Hepatic stellate cell (primary cell): ENCODE measurements around the gene XPNPEP3.
A peak's percentile ranks its signal among the peaks of the same experiment; 100 is the strongest.
"Not testable (repeated sequence)": the region's sequence is repeated elsewhere in the genome, so short reads cannot be mapped to it uniquely, and the experiment has no call there.

ENCODE experiments used
- DNase-seq: peaks from one replicate; pipeline ENCODE4 v3.0.0; 2011; ENCODE audit warnings: low spot score

The XPNPEP3 gene

DNA sequence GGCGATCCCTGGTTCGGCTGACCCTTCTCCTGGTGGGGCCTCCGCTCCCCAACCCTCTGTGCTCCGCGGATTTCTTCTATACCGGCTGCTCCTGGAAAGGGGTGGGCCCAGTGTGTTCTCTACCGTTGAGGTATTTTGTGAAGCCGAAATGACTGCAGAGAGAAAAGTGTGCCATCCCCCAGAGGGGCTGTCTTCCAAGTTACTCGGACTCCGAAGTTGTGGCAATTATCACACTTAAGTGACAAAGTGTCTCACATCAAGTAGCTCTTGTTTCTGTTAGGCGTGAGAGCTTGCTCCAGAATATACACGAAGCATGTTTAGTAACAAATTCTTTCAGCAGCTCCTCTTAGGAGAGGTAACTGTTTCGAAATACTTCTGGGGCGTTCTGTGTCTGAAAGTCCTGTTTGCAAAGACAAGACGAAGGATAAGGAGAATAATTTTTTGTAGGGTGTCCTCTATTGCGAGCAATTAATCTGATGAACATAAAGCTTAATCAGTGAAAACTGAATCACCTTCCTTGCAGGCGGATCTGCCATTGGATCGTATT, 434 bp downstream of the XPNPEP3 start:
- no peak for DNase-seq

DNA sequence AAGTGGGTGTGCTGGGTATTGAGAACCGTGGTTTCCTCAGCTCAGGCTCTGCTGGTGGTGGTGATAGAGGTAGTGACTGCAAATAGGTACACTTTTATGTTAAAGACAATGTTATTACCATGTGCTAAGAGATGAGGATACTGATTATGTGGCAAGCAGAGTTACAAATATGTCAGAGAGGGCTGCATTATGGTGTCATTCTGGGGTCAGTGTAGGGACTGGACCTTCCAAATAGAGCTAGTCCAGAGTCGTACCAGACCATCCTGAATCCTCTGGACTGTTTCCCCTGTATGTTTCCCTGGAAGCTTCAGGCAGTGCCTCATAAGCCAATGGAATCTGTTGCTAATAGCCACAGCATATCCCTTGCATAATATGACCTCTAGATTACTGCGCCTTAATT, 5.1 kb downstream of the XPNPEP3 start, which contains the start of gene DNAJB7:
TSS of gene DNAJB7 (minus strand) at position 101 of the 400 bp plus-strand sequence. CDS start 119 bp downstream, outside the sequence.
- no peak for DNase-seq

DNA sequence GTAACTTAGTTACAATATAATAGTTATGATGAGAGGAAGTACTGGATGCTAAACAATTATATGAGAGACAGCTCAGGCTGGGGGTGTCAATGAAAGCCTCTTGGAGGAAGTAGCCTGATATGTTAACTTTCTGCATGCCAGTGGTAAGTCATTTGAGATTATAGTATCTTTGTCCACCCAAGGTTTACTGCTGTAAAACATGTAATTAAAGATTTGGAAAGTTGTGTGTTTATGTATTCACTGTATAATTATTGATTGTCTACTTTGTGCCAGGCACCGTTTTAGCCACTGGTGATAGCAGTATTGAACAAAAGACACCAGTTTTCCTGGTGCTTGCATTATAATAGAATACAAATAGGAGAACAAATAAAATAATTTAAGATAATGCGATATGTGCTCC, 5.6 kb downstream of the XPNPEP3 start:
- no peak for DNase-seq

DNA sequence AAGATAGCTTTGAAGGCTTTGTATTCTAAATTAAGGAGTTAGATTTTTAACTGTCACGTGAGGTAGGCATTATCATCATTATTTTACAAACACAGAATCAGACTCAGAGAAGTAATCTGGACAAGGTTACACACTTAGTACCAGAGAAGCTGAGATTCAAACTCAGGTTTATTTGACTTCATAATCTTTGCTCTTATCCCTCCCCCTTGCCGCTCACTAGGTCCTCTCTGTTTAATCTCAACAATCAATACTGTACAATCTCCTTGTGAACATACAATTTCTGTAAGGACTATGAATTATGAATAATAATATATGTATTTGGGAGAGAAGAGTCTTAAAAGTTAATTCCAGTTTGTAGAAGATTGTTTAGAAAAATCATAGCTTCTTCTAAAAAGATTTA, 10.2 kb downstream of the XPNPEP3 start:
- DNase-seq, result no peak

DNA sequence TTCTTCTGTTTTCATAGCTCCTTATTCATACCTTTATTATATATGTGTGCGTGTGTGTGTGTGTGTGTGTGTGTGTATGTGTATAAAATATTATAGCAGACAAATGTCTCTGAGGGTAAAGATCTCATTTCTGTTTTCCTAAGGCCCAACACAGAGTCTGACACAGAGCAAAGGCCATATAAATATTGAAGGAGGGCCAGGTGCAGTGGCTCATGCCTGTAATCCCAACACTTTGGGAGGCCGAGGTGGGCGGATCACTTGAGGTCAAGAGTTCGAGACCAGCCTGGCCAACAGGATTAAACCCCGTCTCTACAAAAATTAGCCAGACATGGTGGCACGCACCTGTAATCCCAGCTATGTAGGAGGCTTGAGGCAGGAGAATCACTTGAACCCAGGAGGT, 11.4 kb downstream of the XPNPEP3 start:
- not testable (repeated sequence) for DNase-seq

DNA sequence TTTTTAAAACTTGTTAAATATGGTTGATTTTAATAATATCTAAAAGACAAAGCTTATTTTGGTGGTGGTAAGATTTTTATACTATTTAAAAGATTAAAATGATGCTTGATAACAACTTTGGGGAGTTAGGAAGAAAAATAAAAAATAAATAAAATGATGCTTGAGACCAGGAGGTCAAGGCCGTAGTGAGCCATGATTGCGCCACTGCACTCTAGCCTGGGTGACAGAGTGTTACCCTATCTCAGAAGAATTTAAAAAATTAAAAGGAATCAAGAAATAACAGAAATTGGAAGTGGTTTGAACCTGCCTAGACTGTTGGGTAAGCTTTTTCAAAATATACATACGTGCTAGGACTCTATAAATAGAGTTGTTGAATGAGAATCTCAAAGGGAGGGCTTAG, 17.1 kb downstream of the XPNPEP3 start:
- no peak for DNase-seq

DNA sequence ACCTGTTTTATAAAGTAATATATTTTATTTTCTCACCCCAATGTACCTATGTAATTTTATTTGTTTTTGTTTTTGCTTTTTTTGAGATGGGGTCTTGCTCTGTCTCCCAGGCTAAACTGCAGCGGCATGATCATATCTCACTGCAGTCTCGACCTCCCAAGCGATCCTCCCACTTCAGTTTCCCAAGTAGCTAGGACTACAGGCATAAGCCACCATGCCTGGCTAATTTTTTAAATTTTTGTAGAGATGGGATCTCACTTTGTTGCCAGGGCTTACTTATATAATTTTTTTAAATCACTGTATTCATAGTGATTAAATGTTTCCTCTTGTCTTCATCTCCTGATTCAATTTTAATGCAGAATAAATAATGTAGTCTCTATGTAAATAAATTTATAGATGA, 18.2 kb downstream of the XPNPEP3 start:
- DNase-seq, result no peak

DNA sequence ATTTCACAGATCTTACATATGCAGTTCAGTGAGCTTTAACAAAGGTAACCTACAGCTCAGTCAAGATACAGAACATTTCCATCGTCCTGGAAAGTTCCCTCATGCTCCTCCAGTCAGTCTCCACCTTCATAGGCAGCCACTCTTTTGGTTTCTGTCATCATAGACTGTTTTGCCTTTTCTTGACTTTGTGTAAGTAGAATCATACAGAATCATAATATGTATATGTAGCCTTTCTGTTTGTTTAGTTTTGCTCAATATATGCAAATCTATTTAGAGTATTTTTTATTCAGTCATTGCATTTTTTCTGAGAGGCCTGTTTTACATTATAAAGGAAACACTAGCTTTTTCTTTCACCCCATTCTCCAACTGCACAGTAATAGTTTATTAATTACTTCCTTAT, 20.0 kb downstream of the XPNPEP3 start:
- DNase-seq, result no peak

DNA sequence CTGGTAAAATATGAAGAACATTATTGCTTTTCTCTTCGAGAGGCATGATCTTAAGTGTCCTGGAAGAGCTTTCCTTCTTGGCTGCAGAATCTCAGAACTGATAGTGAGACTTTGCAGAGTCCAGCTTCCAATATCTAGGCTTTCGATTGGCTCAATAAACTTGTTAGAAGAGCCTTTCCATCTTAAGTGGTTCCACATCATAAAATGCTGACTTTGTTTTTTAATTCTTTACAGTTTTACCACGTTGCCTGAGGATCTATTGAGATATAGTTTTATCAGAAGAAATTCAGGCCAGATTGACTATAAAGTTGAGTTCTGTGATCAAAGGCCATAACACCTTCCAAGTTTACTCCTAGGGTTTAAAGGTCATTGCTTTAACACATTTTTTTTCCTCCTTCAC, 20.5 kb downstream of the XPNPEP3 start:
- DNase-seq, result no peak

DNA sequence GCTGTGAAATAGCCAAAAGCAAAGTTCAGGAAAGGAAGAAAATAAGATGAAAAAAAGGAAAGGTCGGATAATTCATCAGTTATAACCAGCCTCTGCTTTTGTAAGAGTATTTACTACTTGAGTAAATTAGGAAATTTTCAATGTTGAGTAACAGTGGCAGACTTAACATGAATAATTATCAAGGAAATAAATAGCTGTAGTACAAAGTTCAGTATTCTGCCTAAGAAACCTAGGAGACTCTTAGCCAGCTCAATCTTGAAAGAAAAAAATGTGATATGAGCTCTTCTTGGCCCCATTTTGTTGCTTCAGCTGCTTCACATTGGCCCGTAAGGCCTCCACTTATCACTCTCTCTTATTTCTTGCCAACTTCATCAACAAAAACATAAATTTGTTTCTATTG, 22.0 kb downstream of the XPNPEP3 start:
- DNase-seq, result no peak

DNA sequence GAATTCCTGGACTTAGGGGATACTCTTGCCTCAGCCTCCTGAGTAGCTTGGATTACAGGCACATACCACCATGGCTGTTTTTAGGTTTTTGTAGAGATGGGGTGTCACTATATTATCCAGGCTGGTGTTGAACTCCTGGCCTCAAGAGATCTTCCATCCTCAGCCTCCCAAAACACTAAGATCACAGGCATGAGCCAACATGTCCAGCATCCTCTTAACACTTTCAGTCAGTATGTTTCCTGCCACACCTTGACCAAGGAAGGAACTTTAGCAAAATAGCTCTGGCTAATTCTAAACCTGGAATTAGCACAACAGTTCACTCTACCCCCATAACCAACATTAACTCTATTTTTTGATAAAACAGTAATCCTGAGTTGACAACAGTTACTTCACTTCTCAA, 32.2 kb downstream of the XPNPEP3 start:
- no peak for DNase-seq

DNA sequence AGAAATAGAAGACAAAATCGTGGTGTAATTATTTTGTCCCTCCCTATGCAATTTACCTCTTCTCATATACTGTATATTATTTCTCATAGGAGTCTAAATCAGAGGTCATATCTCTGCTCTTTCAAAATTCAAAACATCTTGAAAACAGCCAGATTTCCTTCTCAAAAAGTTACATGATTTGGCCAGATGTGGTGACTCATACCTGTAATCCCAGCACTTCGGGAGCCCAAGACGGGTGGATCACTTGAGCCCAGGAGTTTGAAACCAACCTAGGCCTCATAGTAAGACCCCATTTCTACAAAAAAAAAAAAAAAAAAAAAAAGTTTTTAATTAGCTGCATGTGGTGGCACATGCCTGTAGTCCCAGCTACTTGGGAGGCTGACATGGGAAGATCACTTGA, 33.9 kb downstream of the XPNPEP3 start:
- DNase-seq, result no peak

DNA sequence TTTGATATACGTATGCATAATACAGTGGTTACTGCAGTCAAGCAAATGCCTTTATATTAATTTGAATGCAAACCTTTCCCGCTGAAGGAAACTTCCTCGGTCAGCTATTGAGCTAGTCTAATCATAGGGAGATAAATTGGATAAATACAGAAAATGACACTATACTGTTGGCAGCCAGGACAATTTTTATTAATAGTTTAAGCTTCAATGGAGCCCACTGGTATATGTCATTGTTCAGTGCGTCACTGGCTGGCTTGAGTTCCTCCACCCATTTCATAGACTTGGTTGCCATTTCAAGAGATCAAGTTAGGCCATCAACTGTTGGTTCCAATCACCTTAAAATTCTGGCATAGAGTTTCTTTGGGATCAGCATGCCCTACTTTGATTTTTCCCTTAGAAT, 37.5 kb downstream of the XPNPEP3 start:
- no peak for DNase-seq

DNA sequence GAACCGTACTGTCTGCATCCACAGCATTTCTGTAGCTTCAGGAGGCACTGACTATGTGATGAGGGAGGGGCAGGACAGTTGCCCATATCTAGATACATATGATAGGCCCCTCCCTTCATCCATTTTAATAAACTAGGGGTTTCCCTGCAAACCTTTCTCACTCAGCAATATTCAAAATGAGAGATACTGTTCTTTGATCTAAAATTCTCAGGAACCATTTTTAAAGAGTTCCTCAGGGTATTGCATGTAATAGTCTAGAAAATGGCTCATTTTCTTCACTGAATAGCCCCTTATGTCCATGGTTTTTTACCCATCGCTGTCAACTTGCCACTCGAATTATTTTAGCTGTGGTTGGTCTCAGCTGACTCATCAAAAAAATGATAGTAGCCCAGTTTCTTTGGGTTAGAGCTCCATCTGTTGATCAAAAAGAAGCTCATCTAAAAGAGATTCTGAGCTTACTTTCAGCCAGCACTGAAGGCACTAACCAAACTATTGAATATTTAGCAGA, 42.0 kb downstream of the XPNPEP3 start:
- peak; percentile 57 for DNase-seq

DNA sequence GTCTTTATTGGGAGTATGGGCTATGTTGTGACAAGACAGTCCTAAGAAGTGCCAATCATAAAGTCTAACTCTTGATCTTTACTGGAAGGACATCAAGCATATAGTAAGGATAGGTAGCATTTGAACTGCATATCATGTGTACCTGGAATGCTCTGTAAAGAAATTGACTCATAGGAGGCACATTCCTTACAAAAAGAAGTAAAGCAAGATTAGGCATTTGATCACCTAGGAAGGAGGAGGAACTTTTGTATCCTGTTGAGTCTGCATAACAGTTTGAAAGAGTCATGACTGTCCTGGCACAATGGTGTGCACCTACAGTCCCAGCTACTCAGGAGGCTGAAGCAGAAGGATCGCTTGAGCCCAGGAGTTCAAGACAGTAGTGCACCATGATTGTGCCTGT, 47.2 kb downstream of the XPNPEP3 start:
- DNase-seq, result no peak

DNA sequence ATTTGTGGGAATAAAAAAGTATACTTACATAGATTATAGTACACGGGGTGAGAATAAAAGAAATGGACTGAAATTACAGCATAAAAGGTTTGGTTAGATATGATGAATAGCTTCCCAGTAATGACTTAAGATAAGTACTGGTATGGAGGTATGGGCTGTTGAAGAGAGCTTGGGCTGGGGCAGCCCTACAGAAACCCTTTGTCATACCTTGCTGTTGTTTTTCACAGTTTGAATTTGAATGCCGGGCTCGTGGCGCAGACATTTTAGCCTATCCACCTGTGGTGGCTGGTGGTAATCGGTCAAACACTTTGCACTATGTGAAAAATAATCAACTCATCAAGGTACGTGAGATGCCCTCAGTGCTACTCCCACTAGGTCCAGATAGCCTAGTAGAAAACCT, 51.9 kb downstream of the XPNPEP3 start:
- DNase-seq, result no peak

DNA sequence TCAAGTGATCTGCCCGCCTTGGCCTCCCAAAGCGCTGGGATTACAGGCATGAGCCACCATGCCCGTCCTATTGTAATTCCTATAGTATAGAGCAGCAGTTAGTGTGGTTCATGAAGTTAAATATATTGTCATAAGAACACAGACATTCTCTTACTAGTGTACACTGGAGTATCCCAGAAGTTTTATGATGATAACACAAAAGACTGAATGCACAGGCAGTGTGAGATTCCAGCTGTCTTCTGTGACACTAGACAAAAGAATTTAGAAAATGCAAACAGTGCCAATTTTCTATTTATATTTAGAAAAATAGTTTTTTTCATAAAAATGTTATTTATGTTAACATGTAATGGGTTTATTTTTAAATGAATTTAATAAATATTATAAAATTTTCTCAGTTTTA, 54.8 kb downstream of the XPNPEP3 start:
- peak; percentile 42 for DNase-seq

DNA sequence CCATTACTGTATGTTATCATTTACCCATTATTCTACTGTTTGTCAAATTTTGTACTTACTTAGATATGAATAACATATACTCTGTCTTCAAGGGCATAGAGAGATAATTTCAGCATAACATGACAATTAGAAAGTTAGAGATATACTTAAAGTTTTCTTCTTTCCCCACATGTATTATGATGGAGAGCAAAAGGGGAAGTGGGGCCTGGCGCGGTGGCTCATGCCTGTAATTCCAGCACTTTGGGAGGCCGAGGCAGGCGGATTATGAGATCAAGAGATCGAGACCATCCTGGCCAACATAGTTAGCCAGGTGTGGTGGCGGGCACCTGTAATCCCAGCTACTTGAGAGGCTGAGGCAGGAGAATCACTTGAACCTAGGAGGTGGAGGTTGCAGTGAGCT, 56.0 kb downstream of the XPNPEP3 start:
- DNase-seq, result not testable (repeated sequence)

DNA sequence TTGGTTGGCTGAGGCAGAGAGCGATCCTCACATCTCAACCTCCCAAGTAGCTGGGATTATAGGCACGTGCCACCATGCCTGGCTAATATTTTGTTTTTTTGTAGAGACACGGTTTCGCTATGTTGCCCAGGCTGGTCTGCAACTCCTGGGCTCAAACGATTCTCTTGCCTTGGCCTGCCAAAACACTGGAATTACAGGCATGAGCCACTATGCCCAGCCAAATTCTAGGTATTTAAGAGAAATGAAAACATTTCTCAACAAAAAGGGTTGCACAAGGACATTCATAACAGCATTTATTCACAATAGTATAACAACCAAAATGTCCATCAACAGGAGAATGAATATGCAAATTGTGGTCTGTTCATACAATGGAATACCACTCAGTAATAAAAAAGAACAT, 62.5 kb downstream of the XPNPEP3 start:
- DNase-seq, result no peak

DNA sequence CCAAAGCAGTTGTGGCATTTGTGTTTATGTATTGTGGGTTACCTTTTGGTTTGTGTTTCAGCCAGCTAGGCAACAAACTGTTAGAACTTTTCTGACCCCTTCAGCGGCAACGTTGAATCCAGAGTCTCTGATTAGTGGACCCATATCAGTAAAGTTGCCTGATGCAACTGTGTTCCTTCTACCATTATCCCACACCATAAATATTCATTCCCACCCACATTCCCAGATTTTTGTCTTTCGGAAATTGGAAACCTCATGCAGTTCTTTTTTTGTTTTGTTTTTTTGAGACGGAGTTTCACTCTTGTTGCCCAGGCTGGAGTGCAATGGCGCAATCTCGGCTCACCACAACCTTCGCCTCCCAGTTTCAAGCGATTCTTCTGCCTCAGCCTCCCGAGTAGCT, 63.6 kb downstream of the XPNPEP3 start:
- DNase-seq, result no peak

DNA sequence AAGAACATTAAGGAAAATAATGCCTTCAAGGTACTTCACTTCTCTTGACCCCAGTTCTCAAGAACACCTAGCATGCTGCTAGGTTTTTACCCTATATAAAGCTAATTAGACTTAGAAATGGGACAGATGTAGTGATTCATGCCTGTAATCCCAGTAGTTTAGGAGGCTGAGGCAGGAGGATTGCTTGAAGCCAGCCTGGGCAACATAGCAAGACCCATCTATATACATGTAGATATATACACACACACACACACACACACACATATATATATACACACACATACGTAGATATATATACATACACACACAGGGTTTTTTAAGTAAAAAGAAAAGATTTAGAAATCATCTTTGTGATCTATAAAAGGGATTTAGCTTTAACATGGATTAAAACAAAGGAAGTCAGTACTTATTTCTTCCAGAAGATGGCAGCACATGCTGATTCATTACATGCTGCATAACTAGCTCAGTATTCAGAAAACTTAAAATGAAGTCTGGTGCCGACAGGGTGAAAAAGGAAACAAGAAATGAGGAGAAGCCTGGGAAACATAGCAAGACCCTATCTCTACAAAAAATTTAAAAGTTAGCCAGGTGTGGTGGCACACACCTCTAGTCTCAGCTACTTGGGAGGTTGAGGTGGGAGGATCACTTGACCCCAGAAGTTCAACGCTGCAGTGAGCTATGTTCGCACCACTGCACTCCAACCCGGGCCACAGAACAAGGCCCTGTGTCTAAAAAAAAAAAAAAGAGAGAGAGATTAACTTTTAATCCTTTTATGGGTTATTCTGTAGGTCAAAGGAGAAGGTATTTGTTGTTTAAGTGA, 65.7 kb downstream of the XPNPEP3 start:
- DNase-seq, result peak; percentile 44

DNA sequence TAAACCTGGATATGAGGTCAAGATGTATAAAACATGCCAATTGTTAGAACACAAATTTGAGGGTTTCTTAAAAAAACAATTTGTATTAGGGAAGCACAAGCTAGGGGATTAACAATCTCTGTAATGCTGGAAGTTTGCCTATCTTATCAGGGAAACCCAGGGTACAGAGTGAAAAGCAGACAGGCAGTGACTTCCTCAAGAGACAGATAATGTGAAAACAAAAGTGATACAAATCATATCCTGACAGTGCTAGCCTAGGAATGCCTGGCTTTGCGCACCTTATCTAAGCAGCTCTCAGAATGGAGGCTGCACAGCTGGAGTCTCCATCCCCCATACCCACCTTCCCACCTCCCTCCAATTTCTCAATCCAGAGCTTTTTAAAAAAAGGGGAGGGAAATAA, 71.7 kb downstream of the XPNPEP3 start:
- DNase-seq, result no peak

DNA sequence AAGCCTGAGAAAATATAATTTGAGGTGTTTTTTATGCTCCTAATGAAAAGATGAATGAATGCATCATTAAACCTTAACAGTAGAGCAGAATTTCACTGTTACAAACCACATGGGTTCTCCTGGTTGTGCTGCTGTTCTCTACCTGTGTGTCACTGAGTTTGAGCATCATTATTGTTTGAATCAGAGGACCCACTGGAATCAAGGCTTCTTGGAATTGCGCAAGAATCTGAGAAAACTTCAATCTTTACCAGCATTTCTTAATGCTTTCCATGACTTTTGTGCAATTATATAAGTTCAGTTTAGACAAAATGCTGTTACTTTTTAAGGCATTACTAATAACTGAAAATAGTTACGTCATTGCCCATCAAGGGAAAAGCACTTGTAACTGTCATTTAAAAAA, 75.4 kb downstream of the XPNPEP3 start:
- DNase-seq, result no peak

DNA sequence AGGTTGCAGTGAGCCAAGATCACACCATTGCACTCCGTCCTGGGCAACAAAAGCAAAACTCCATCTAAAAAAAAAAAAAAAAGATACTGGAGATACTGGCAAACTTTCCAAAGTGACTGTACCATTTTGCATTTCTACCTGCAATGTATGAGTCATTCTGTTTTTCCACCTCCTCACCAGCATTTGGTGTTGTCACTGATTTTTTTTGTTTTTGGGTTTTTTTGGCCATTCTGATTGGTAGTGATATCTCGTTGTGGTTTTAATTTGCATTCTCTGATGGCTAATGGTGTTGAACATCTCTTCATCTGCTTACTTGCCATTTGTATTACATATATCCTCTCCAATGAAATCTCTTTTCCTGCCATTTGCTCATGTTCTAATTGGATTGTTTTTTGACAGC, 82.3 kb downstream of the XPNPEP3 start:
- no peak for DNase-seq
